GM18520 (cell line): ENCODE data around the gene NEDD4L.
"Not testable (repeated sequence)": the region's sequence is repeated elsewhere in the genome, so short reads cannot be mapped to it uniquely, and the experiment has no call there.

ENCODE experiments used
- ATAC-seq: cut with Tn5 transposase; IDR thresholded peaks from one replicate; pipeline ENCODE4 v1.9.1; 2021; ENCODE audit not compliant: unreplicated experiment

The NEDD4L gene

GRCh38 chr18:58026857-58027256, 17.2 kb upstream of the NEDD4L start:
- ATAC-seq: no peak

- ATAC-seq: no peak
Measured at GRCh38 chr18:58027341-58027740, 16.7 kb upstream of the NEDD4L start.

GRCh38 chr18:58028109-58028784, 15.8 kb upstream of the NEDD4L start:
- no peak for ATAC-seq

GRCh38 chr18:58032233-58032632, 11.8 kb upstream of the NEDD4L start:
- ATAC-seq: no peak

- ATAC-seq: no peak
Measured at GRCh38 chr18:58033216-58033615, 10.8 kb upstream of the NEDD4L start.

- no peak for ATAC-seq
Measured at GRCh38 chr18:58034370-58034769, 9.7 kb upstream of the NEDD4L start.

GRCh38 chr18:58037163-58037562, 6.9 kb upstream of the NEDD4L start:
- no peak for ATAC-seq

- no peak for ATAC-seq
Measured at GRCh38 chr18:58038063-58038462, 6.0 kb upstream of the NEDD4L start.

GRCh38 chr18:58041633-58042032, 2.4 kb upstream of the NEDD4L start:
- no peak for ATAC-seq

GRCh38 chr18:58042826-58043490, 1.1 kb upstream of the NEDD4L start:
- no peak for ATAC-seq

- peak; percentile 26 for ATAC-seq
Measured at GRCh38 chr18:58044370-58045241, 580 bp downstream of the NEDD4L start.

- ATAC-seq: no peak
Measured at GRCh38 chr18:58045242-58046092, 1.4 kb downstream of the NEDD4L start.

- no peak for ATAC-seq
Measured at GRCh38 chr18:58046093-58046793, 2.2 kb downstream of the NEDD4L start.

- ATAC-seq: no peak
Measured at GRCh38 chr18:58046794-58047555, 2.9 kb downstream of the NEDD4L start.

GRCh38 chr18:58047556-58047882, 3.5 kb downstream of the NEDD4L start:
- no peak for ATAC-seq

GRCh38 chr18:58048081-58048642, 4.1 kb downstream of the NEDD4L start:
- ATAC-seq: no peak

- ATAC-seq: no peak
Measured at GRCh38 chr18:58049000-58049688, 5.1 kb downstream of the NEDD4L start.

- ATAC-seq: not testable (repeated sequence)
Measured at GRCh38 chr18:58050963-58051362, 6.9 kb downstream of the NEDD4L start.
